HCEC 1CT (cell line): ENCODE data around the gene RAB5B.
A peak's percentile ranks its signal among the peaks of the same experiment; 100 is the strongest.
"Not testable (repeated sequence)": the region's sequence is repeated elsewhere in the genome, so short reads cannot be mapped to it uniquely, and the experiment has no call there.

ENCODE experiments used
- DNase-seq: peaks from one replicate; pipeline ENCODE4 v3.0.0-alpha.2; 2017

RAB5B gene

GRCh38 chr12:55942055-55942454 is 31.8 kb upstream of the RAB5B start:
- DNase-seq = no peak

DNA sequence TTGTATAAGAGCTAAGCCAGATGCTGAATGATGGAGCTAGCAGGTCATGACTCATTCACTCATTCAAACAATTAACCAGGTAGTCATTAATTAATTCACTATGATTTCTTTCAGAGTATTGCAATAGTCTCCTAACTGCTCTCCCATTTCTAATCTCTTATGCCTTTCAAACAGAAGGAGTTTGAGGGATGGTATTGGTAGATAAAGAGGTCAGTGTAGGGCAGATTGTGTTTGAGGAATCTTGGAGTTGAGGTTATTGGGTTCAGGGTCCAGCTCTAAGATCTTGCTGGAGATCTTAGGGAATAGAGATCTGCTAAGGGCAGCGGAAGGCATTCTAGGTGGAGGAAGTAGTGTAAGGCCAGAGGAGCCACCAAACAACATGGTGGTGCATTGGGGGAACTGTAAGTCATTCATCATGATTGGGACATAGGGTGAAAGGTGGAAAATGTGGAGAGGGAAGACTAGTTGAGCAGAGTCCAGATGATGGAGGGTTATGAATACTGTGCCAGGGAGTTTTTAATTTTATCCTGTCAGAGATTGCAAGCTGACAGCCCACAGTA is 31.2 kb upstream of the RAB5B start:
- DNase-seq = no peak

- DNase-seq = no peak
These were observed 27.3 kb upstream of the RAB5B start for GRCh38 chr12:55946553-55946952.

- DNase-seq = no peak
These were observed 18.5 kb upstream of the RAB5B start for GRCh38 chr12:55955344-55955743.

DNA sequence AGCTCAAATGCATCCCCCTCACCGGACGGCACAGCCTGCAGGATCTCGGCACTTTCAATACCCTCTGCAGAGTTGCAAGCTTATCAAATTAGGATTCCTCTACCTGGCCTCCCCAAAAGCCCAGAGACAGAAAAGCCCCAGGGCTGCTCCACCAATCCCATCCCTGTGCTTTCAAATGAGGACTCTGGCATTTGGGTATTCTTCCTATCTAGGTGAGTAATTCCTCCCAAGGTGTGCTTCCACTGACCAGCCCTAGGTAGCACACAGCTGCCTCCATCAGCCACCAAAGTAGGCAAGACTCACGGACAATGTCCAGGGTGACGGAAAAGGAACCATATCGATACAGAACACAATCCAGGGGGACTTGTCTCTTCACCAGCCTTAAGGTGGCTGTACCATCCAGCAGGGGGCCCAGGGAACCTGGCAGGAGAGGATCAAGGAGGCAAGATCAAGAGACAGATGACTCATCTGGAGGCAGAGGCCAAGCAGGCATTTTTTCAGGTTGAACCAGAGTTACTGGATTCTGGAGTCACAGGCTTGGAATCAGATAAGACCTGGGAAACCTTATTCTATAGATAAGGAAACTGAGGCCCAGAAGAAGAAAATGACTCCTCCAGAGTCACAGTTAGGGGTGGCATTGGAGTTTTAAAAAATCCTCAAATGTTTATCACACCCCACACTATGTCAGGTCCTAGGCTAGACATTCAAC is 17.9 kb upstream of the RAB5B start:
- DNase-seq = peak; percentile 59

- no peak for DNase-seq
These were observed 16.6 kb upstream of the RAB5B start for GRCh38 chr12:55957106-55957859.

- no peak for DNase-seq
These were observed 10.1 kb upstream of the RAB5B start for GRCh38 chr12:55963760-55964159.

DNA sequence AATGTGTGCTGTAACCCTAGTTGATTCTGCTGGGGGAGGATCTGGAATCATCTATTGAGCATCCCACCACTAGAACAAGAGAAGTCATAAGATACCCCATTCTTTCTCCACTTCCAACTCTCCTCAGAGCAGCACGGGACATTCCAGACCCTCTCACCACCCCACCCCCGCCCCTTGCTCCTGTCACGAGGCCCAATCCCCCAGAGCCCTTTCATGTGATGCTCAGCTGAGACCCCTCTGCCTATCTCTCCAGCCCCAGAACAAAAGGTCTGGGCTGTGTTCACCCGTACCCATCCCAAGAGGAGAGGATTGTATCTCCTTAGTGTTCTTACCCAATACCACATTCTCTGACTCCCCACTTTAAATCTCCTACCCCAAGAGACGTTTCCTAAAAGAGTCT is 8.6 kb upstream of the RAB5B start:
- no peak for DNase-seq

GRCh38 chr12:55965941-55966407 is 7.9 kb upstream of the RAB5B start, which contains the start of gene PMEL:
PMEL (minus strand) TSS chr12:55966042; CDS start chr12:55966011, 31 bp downstream.
- no peak for DNase-seq

DNA sequence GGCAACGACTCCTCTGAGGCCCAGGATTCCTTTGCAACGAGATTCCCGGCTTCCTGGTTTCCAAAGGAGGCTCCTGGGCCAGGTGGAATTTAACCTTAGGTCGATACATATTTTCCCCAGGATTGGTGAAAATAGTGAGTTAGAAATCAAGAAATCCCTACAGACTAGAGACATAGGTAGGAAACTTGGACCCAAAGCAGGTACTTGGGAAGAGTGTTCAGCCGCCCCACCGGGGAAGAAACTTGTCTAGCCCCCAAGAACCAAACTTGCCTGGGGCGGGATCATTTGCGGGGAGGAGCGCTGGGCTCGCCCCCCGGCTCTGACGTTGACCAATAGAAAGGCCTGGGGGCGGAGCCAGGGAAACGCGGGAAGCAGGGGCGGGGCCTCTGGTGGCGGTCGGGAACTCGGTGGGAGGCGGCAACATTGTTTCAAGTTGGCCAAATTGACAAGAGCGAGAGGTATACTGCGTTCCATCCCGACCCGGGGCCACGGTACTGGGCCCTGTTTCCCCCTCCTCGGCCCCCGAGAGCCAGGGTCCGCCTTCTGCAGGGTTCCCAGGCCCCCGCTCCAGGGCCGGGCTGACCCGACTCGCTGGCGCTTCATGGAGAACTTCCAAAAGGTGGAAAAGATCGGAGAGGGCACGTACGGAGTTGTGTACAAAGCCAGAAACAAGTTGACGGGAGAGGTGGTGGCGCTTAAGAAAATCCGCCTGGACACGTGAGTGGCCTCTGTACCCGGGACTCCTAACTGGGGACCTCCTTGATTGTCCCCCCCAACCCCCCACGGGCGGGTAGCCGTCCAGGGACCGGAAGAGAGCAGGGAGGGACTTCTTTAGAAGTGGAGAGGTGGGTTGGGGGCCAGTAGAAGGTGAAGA is 7.2 kb upstream of the RAB5B start, which contains the start of gene CDK2:
Gene CDK2, plus strand, starts transcription at position 423 of the 874 bp plus-strand sequence. Its CDS starts 179 bp downstream, at position 602.
- peak; percentile 80 for DNase-seq

DNA sequence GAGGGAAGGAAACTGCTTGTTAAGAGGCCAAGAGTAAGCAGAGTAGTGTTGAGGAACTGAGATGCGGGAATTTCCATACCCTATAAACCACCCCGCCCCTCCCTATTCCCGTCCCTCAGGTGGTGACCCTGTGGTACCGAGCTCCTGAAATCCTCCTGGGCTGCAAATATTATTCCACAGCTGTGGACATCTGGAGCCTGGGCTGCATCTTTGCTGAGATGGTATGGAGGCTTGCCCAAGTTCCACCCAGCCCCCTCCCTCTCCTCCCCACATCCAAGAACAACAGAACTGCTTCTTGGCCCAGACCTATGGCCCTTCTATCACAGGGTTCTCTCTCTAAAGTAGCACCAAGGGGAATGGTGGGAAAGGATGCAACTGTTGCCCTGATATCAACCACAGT is 4.5 kb upstream of the RAB5B start:
- DNase-seq = no peak

DNA sequence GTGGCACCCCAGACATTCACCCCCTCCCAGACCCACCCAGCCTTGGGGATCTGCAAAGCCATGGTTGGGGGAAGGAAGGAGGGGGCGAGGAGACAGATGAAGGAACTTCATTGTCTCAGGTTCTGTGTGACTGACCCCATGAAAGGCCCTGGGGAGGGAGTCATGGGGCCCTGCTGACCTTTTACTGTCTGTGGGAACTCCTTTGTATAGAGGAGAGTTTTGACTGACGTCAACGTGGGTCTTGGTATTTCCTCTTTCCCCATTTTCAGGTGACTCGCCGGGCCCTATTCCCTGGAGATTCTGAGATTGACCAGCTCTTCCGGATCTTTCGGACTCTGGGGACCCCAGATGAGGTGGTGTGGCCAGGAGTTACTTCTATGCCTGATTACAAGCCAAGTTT is 3.1 kb upstream of the RAB5B start:
- DNase-seq = no peak

DNA sequence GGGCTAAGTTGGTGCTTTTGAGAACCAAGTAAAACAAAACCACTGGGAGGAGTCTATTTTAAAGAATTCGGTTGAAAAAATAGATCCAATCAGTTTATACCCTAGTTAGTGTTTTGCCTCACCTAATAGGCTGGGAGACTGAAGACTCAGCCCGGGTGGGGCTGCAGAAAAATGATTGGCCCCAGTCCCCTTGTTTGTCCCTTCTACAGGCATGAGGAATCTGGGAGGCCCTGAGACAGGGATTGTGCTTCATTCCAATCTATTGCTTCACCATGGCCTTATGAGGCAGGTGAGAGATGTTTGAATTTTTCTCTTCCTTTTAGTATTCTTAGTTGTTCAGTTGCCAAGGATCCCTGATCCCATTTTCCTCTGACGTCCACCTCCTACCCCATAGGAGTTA is 1.8 kb upstream of the RAB5B start:
- DNase-seq = peak; percentile 53

DNA sequence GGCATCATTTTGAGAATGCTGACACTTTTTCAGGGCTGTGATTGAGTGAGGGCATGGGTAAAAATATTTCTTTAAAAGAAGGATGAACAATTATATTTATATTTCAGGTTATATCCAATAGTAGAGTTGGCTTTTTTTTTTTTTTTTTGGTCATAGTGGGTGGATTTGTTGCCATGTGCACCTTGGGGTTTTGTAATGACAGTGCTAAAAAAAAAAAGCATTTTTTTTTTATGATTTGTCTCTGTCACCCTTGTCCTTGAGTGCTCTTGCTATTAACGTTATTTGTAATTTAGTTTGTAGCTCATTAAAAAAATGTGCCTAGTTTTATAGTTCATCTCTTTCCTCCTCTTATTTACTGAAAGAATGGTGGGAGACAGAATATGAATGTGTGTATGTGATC is 1.4 kb upstream of the RAB5B start:
- no peak for DNase-seq

GRCh38 chr12:55972911-55973598 is 823 bp upstream of the RAB5B start:
- peak; percentile 56 for DNase-seq

GRCh38 chr12:55974308-55974730 is 441 bp downstream of the RAB5B start:
- peak; percentile 29 for DNase-seq

- no peak for DNase-seq
These were observed 4.5 kb downstream of the RAB5B start for GRCh38 chr12:55978393-55978792.

- no peak for DNase-seq
These were observed 5.2 kb downstream of the RAB5B start for GRCh38 chr12:55979069-55979468.

DNA sequence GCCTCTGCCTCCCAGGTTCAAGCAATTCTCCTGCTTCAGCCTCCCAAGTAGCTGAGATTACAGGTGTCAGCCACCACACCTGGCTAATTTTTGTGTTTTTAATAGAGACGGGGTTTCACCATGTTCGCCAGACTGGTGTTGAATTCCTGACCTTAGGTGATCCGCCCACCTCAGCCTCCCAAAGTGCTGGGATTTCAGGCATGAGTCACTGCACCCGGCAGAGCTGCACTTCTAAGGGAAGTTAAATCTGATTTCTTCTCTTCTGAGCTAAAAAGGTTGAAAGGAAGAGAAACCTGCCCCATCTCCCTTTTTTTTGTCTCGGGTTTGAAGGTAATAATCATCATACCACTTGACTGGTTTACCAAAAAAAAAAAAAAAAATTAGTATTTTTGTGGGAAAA is 8.0 kb downstream of the RAB5B start:
- not testable (repeated sequence) for DNase-seq

GRCh38 chr12:55982319-55982936 is 8.6 kb downstream of the RAB5B start:
- no peak for DNase-seq

- no peak for DNase-seq
These were observed 9.5 kb downstream of the RAB5B start for GRCh38 chr12:55983232-55983842.
